ENCODE results near the gene KHNYN. TPM values are rescaled to one million over a fixed set of nuclear protein-coding genes. Genes with fewer than 3 reads are reported as not detected.

The KHNYN gene
- total and polyA plus RNA-seq, 2 of the 8 experiments (the other 6 are each of a cell fraction or from before 2014, with no cell fraction given), result 7.6 to 22.3 TPM

- TF ChIP-seq RBBP5 (IDR thresholded peaks at IDR 0.05; ENCODE audit: borderline replicate concordance, low read depth, low read length) (no peak), EP300 (IDR thresholded peaks at IDR 0.05; ENCODE audit: borderline replicate concordance in 1 of 2, low read depth in 2 of 2, low read length in 2 of 2) (no peak), E2F6 (IDR thresholded peaks at IDR 0.05) (no peak)
- TF ChIP-seq, protein P1, sequence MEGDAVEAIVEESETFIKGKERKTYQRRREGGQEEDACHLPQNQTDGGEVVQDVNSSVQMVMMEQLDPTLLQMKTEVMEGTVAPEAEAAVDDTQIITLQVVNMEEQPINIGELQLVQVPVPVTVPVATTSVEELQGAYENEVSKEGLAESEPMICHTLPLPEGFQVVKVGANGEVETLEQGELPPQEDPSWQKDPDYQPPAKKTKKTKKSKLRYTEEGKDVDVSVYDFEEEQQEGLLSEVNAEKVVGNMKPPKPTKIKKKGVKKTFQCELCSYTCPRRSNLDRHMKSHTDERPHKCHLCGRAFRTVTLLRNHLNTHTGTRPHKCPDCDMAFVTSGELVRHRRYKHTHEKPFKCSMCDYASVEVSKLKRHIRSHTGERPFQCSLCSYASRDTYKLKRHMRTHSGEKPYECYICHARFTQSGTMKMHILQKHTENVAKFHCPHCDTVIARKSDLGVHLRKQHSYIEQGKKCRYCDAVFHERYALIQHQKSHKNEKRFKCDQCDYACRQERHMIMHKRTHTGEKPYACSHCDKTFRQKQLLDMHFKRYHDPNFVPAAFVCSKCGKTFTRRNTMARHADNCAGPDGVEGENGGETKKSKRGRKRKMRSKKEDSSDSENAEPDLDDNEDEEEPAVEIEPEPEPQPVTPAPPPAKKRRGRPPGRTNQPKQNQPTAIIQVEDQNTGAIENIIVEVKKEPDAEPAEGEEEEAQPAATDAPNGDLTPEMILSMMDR (IDR thresholded peaks at IDR 0.05; ENCODE audit: control extremely low read depth in 1 of 3, insufficient read depth in 1 of 3, low read depth in 1 of 3, low read length in 3 of 3), result peak; percentile 45 to 55 (median 46)
Measured at GRCh38 chr14:24426912-24427536, 2.7 kb upstream of the KHNYN start (continued).
